WERI-Rb-1 (cell line): ENCODE results near the gene AGO4.

ENCODE experiments used
- DNase-seq: peaks from one replicate; pipeline ENCODE4 v3.0.0-alpha.2; 2020
- H3K27ac ChIP-seq: fragments of 250-450 bp; sonication (Bioruptor Pico); 2 replicates; pipeline ENCODE4 v1.5.1; 2020; ENCODE audit warnings: mild to moderate bottlenecking, moderate library complexity
- H3K27me3 ChIP-seq: fragments of 250-450 bp; sonication (Bioruptor Pico); 2 replicates; pipeline ENCODE4 v1.5.1; 2021; ENCODE audit warnings: mild to moderate bottlenecking, low read depth, moderate library complexity; ENCODE audit not compliant: insufficient read depth, severe bottlenecking
- H3K36me3 ChIP-seq: fragments of 250-450 bp; sonication (Bioruptor Pico); 2 replicates; pipeline ENCODE4 v1.5.1; 2020; ENCODE audit warnings: mild to moderate bottlenecking, moderate library complexity
- H3K4me3 ChIP-seq: 2 replicates; pipeline ENCODE4 v1.5.1; 2011; ENCODE audit warnings: low read depth, mild to moderate bottlenecking, control low read depth, low read length
- H3K9me3 ChIP-seq: fragments of 250-450 bp; sonication (Bioruptor Pico); 2 replicates; pipeline ENCODE4 v1.5.1; 2021; ENCODE audit warnings: mild to moderate bottlenecking, moderate library complexity; ENCODE audit not compliant: severe bottlenecking
- TF ChIP-seq, protein P1 (sequence below): IDR thresholded peaks from 2 replicates; pipeline ENCODE4 v1.5.1; 2011; ENCODE audit warnings: low read depth, mild to moderate bottlenecking, control low read depth, inconsistent platforms, low read length

Gene AGO4

DNA sequence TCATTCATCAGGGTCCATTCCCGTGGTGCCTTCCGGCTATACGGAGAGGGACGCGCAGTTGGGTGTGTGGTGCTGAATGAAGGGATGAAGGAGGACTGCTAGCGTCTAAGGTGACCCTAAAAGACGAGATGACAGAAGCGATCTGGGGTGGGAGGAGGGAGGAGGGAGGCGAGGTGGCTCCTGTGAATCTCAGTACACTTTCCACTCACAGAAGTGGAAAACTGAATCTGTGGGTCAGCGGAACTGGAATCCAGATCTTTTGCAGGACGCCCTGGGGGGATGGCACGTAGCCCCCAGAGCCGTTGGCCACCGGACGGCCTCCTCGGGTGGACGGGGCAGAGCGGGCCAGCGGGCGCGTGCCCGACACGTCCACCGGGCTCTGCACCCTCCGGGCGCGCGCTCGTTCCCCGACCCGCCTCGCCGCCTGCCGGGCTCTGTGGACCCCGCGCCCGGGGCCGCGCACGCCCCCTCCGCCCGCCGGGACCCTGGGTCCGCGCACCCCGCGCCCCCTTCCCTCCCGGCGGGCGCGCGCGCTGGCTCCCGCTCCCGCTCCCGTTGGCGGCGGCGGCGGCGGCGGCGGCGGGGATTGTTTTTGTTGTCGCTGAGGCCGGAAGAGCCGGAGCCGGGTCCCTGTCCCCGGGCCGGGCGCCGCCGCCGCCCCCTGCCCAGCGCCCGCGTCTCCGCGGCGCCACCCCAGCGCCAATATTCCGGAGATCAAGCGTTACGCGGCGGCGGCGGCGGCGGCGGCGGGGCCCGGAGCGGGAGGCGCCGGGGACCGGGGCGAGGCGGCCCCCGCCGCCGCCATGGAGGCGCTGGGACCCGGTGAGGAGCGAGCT, at the start of gene AGO4:
AGO4 (plus strand) TSS at position 403 of the 836 bp plus-strand sequence; CDS start at position 804, 401 bp downstream.
- peak; percentile 74 for DNase-seq
- Histone ChIP-seq H3K9me3 (no peaks in the 10 kb centered on the region), H3K27me3 (no peaks in the 10 kb centered on the region), H3K4me3 (peak within 1 kb of the TSS; percentile 93), H3K27ac (peak within 1 kb of the TSS; percentile 88), H3K36me3 (peaks cover 4% of the 10 kb centered on the region)
- TF ChIP-seq, protein P1, sequence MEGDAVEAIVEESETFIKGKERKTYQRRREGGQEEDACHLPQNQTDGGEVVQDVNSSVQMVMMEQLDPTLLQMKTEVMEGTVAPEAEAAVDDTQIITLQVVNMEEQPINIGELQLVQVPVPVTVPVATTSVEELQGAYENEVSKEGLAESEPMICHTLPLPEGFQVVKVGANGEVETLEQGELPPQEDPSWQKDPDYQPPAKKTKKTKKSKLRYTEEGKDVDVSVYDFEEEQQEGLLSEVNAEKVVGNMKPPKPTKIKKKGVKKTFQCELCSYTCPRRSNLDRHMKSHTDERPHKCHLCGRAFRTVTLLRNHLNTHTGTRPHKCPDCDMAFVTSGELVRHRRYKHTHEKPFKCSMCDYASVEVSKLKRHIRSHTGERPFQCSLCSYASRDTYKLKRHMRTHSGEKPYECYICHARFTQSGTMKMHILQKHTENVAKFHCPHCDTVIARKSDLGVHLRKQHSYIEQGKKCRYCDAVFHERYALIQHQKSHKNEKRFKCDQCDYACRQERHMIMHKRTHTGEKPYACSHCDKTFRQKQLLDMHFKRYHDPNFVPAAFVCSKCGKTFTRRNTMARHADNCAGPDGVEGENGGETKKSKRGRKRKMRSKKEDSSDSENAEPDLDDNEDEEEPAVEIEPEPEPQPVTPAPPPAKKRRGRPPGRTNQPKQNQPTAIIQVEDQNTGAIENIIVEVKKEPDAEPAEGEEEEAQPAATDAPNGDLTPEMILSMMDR: no peak

GRCh38 chr1:35762141-35762540, 45.7 kb upstream of the AGO4 start:
- TF ChIP-seq, protein P1: no peak
- Histone ChIP-seq H3K4me3 (no peak overlapping the region), H3K27me3 (no peaks in the 10 kb centered on the region), H3K27ac (no peak overlapping the region), H3K36me3 (peaks cover 90% of the 10 kb centered on the region), H3K9me3 (no peaks in the 10 kb centered on the region)
- DNase-seq: no peak

GRCh38 chr1:35763201-35763600, 44.6 kb upstream of the AGO4 start:
- Histone ChIP-seq H3K27me3 (no peaks in the 10 kb centered on the region), H3K9me3 (no peaks in the 10 kb centered on the region), H3K4me3 (no peak overlapping the region), H3K36me3 (peaks cover 90% of the 10 kb centered on the region), H3K27ac (no peak overlapping the region)
- DNase-seq: no peak
- TF ChIP-seq, protein P1: no peak

- TF ChIP-seq, protein P1: no peak
- H3K9me3 ChIP-seq: no peaks in the 10 kb centered on the region
- no peak overlapping the region for H3K27ac ChIP-seq
- H3K4me3 ChIP-seq: no peak overlapping the region
- DNase-seq: no peak
- H3K27me3 ChIP-seq: no peaks in the 10 kb centered on the region
- H3K36me3 ChIP-seq: peaks cover 85% of the 10 kb centered on the region
Measured at GRCh38 chr1:35764283-35764682, 43.5 kb upstream of the AGO4 start.

DNA sequence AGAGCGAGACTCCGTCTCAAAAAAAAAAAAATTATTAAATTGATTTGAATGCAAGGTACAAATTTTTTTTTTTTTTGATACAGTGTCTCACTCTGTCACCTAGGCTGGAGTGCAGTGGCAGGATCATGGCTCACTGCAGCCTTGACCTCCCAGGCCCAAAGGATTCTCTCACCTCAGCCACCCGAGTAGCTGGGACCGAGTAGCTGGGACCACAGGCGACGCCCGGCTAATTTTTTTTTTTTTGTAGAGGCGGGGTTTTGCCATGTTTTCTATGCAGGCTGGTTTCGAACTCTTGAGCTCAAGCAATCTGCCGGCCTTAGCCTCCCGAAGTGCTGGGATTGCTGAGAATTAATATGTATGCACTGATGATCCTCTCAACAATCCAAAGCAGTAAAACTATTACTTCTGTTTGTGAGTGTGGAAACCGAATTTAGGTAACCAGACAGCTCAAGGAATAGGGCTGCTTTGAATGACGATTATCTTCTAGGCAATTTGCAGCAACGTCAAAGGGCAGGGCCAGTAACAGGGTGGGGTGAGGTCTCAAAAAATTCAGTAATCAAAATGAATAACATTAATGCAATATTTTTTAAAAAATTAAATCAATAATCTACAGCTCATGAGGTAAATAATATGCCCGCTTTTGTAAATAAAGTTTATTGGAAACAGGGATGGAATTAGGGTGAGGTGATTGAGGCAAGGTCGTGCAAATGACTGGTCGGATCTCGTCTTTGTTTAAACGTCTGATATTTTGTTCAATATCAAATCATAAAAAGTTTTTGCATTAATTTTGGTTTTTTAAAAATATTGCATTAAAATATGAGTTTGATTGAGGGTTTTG, 39.2 kb upstream of the AGO4 start:
- H3K36me3 ChIP-seq: peaks cover 48% of the 10 kb centered on the region
- no peak for DNase-seq
- peak overlapping the region; percentile 96 for H3K27ac ChIP-seq
- no peaks in the 10 kb centered on the region for H3K27me3 ChIP-seq
- no peaks in the 10 kb centered on the region for H3K9me3 ChIP-seq
- peak overlapping the region; percentile 98 for H3K4me3 ChIP-seq
- TF ChIP-seq, protein P1: no peak
